Endothelial cell of umbilical vein (primary cell): ENCODE results near the gene USP7. TPM values are rescaled to one million over a fixed set of nuclear protein-coding genes. Genes with fewer than 3 reads are reported as not detected.

Source experiments
- BruUV-seq: library from RNA; stranded (reverse); fragments of 400-500 nt; replicated peaks from 2 replicates; lab custom pipeline; 2021; lab: Mats Ljungman, UMichigan
- CTCF ChIA-PET: fragments of 300-600, 350-600 bp; sonication (Branson Sonifier 250); formaldehyde crosslinking; loops from one replicate; lab custom pipeline; 2021; ENCODE audit warnings: antibody characterized with exemption, inconsistent platforms; lab: Charles Lee
- POLR2A ChIA-PET: fragments of 300-600, 350-600 bp; sonication (Branson Sonifier 250); formaldehyde crosslinking; loops from one replicate; lab custom pipeline; 2021; ENCODE audit warnings: antibody characterized with exemption, inconsistent platforms; lab: Charles Lee
- DNase-seq: peaks from one replicate; pipeline ENCODE4 v3.0.0-alpha.2; 2011; ENCODE audit warnings: low read depth, low spot score
- FAIRE-seq: peaks from 2 replicates; lab custom pipeline; 2011; peaks lifted over from hg19 to GRCh38; lab: Jason Lieb, UNC
- H2AFZ ChIP-seq: 2 replicates; pipeline ENCODE4 v1.6.0; 2012; ENCODE audit warnings: low read depth, low read length, control low read depth, inconsistent platforms
- H3K27ac ChIP-seq: 2 replicates; pipeline ENCODE4 v1.5.1; 2011; ENCODE audit warnings: low read depth, mild to moderate bottlenecking, control low read depth, low read length, moderate library complexity; ENCODE audit not compliant: insufficient read depth
- H3K27me3 ChIP-seq, 2 experiments: 2 replicates each; pipeline versions ENCODE4 v1.6.0 to v1.6.1; 2011; ENCODE audit warnings: low read length in 2 of 2, mixed read lengths in 1 of 2; ENCODE audit not compliant: control insufficient read depth in 2 of 2, insufficient read depth in 2 of 2
- H3K36me3 ChIP-seq, 2 experiments: 2 replicates in 1 of 2; 3 replicates in 1 of 2; pipeline ENCODE4 v1.5.1; 2011; ENCODE audit warnings: low read length in 2 of 2, mild to moderate bottlenecking in 1 of 2, moderate library complexity in 1 of 2; ENCODE audit not compliant: control insufficient read depth in 2 of 2, insufficient read depth in 2 of 2; ENCODE audit errors: extremely low read depth in 1 of 2
- H3K4me1 ChIP-seq: 3 replicates; pipeline ENCODE4 v1.5.1; 2011; ENCODE audit warnings: mild to moderate bottlenecking, low read length; ENCODE audit not compliant: control insufficient read depth, insufficient read depth; ENCODE audit errors: extremely low read depth
- H3K4me2 ChIP-seq: 2 replicates; pipeline ENCODE4 v1.6.1; 2011; ENCODE audit warnings: low read length, control low read depth, mixed read lengths; ENCODE audit not compliant: insufficient read depth
- H3K4me3 ChIP-seq, 3 experiments: fragments of 200-600 bp in 1 of 3; sonication (generic), shearing (Covaris generic) in 1 of 3; replicated peaks in 1 of 3; 2 replicates each; pipeline ENCODE4 v1.5.1; 2011 to 2016; ENCODE audit warnings: control low read depth in 3 of 3, low read length in 3 of 3, mild to moderate bottlenecking in 2 of 3, inconsistent platforms in 1 of 3, low read depth in 1 of 3, moderate library complexity in 1 of 3; ENCODE audit not compliant: insufficient read depth in 1 of 3
- H3K79me2 ChIP-seq: 2 replicates; pipeline ENCODE4 v1.6.0; 2012; ENCODE audit warnings: low read length, inconsistent platforms; ENCODE audit not compliant: control insufficient read depth, insufficient read depth
- H3K9ac ChIP-seq: replicated peaks from 2 replicates; pipeline ENCODE3; 2011; ENCODE audit warnings: low read length, control low read depth; ENCODE audit not compliant: insufficient read depth; ENCODE audit errors: extremely low read depth
- H3K9me1 ChIP-seq: replicated peaks from 3 replicates; pipeline ENCODE4 v1.6.0; 2011; ENCODE audit warnings: mild to moderate bottlenecking, low read length; ENCODE audit not compliant: control insufficient read depth, insufficient read depth; ENCODE audit errors: extremely low read depth
- H3K9me3 ChIP-seq: replicated peaks from 2 replicates; pipeline ENCODE4 v1.5.1; 2012; ENCODE audit warnings: low read length, inconsistent platforms; ENCODE audit not compliant: control insufficient read depth, insufficient read depth
- H4K20me1 ChIP-seq: replicated peaks from 2 replicates; pipeline ENCODE3; 2011; ENCODE audit warnings: mild to moderate bottlenecking, low read length; ENCODE audit not compliant: control insufficient read depth, insufficient read depth; ENCODE audit errors: extremely low read depth
- EZH2 ChIP-seq: IDR thresholded peaks from 2 replicates; pipeline ENCODE4 v1.6.1; 2012; ENCODE audit warnings: borderline replicate concordance, low read depth, mild to moderate bottlenecking, moderate library complexity, low read length, inconsistent platforms; ENCODE audit not compliant: severe bottlenecking
- FOS ChIP-seq: IDR thresholded peaks from 2 replicates; pipeline ENCODE4 v1.6.1; 2011; ENCODE audit warnings: mild to moderate bottlenecking, low read length, moderate library complexity, borderline replicate concordance; ENCODE audit not compliant: insufficient read depth
- GATA2 ChIP-seq: IDR thresholded peaks from 2 replicates; pipeline ENCODE4 v1.7.0; 2011; ENCODE audit warnings: low read depth, mild to moderate bottlenecking, moderate library complexity, mixed read lengths, low read length; ENCODE audit not compliant: insufficient read length, insufficient read depth
- JUN ChIP-seq: IDR thresholded peaks from 2 replicates; pipeline ENCODE4 v1.6.1; 2011; ENCODE audit warnings: borderline replicate concordance, low read depth; ENCODE audit not compliant: insufficient read length, insufficient read depth
- MYC ChIP-seq: IDR thresholded peaks from one replicate; pipeline ENCODE4 v1.6.1; 2011; ENCODE audit warnings: mild to moderate bottlenecking, low read depth, low read length
- POLR2A ChIP-seq: IDR thresholded peaks from 2 replicates; pipeline ENCODE4 v1.6.1; 2012; ENCODE audit warnings: low read depth, mild to moderate bottlenecking, control low read depth, low read length
- POLR2AphosphoS5 ChIP-seq: IDR thresholded peaks from 2 replicates; pipeline ENCODE4 v1.6.1; 2012; ENCODE audit warnings: low read depth, mild to moderate bottlenecking, control low read depth, low read length, moderate library complexity; ENCODE audit not compliant: insufficient read depth
- dilution Hi-C: fragments of 300-500 bp; cut with MboI; formaldehyde crosslinking; loops from one replicate; pipeline ENCODE4 v1.15.0; 2019; ENCODE audit warnings: low sequenced_read_pairs; ENCODE audit not compliant: extremely low pct_ligation_motif_present
- intact Hi-C: fragments of 100-400 bp; cut with micrococcal nuclease; formaldehyde crosslinking; loops from one replicate; pipeline ENCODE4 v1.10.0; 2022
- polyA plus RNA-seq, 4 experiments: library from polyadenylated mRNA; depleted of rRNA in 3 of 4; stranded (reverse) in 3 of 4; unstranded in 1 of 4; fragments of >200 nt; gene quantifications; 2 replicates each; pipeline versions ENCODE4 v1.2.1 to v1.2.3, GENCODE V29; 2011 to 2012; ENCODE audit warnings: missing spikeins in 1 of 4
- total RNA-seq: library from RNA; stranded (reverse); gene quantifications from 2 replicates; pipeline ENCODE4 v1.2.3, GENCODE V29; 2021
- TF ChIP-seq, protein P1 (sequence below), 2 donors: IDR thresholded peaks; 1 replicate in 1 of 2; 2 replicates in 1 of 2; pipeline ENCODE4 v1.5.1; 2011; ENCODE audit warnings: low read length in 2 of 2, mild to moderate bottlenecking in 2 of 2, moderate library complexity in 2 of 2, control low read depth in 1 of 2, inconsistent platforms in 1 of 2, low read depth in 1 of 2; ENCODE audit not compliant: insufficient read depth in 1 of 2; ENCODE audit errors: extremely low read depth in 1 of 2
- TF ChIP-seq, protein P2 (sequence below): IDR thresholded peaks from 2 replicates; pipeline ENCODE4 v1.6.1; 2011; ENCODE audit not compliant: insufficient read depth, insufficient read length

Gene USP7
- total and polyA plus RNA-seq, 2 donors (not counting 3 experiments of a cell fraction or from before 2014, with no cell fraction given), result 17.7 to 130 TPM

DNA sequence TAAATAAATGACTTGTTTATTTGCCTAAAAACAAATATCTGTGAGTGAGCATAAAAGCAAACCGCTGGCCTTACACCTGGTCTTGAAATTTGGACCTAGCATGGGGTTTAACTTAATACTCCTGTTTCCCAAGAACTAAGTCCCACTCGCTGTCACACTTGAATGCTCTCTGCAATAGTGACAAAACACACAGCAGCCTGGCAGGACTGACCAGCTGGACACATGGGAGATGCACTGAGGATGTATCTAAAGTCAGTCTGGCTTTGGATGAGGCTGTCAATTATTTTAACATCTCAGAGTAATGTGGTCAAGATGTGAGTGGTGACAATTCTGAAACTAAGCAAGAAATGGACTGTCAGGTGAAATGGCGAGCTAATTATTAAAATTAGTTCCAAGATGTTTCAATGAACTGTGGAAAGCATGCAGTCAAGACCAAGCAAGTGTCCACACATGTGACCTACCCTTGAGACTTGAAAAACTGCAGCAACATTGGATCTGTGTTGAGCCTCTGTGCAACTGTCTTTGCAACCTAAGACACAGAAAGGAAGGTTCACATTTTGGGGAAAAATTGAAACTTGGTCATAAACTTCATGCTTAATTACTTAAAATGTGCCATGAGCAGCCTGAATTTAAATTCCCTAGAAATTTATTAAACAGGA is 64.9 kb downstream of the USP7 start:
- FAIRE-seq (no peak), DNase-seq (no peak)
- H3K4me2 ChIP-seq, result no peak overlapping the region
- no TSS peak for BruUV-seq
- CTCF ChIA-PET, result interaction anchor here (2.0 to 7.3 kb wide), 2 partner anchors 19 to 110 kb away, joined by 8 to 32 read pairs; no protein-coding TSS in a partner anchor
- H3K4me3 ChIP-seq, result no peak overlapping the region
- H3K36me3 ChIP-seq, result peaks cover 54 to 56% of the 10 kb centered on the region in 2 experiments
- intact Hi-C loops, result no loop called here
- no peak for TF ChIP-seq JUN
- TF ChIP-seq, protein P1, sequence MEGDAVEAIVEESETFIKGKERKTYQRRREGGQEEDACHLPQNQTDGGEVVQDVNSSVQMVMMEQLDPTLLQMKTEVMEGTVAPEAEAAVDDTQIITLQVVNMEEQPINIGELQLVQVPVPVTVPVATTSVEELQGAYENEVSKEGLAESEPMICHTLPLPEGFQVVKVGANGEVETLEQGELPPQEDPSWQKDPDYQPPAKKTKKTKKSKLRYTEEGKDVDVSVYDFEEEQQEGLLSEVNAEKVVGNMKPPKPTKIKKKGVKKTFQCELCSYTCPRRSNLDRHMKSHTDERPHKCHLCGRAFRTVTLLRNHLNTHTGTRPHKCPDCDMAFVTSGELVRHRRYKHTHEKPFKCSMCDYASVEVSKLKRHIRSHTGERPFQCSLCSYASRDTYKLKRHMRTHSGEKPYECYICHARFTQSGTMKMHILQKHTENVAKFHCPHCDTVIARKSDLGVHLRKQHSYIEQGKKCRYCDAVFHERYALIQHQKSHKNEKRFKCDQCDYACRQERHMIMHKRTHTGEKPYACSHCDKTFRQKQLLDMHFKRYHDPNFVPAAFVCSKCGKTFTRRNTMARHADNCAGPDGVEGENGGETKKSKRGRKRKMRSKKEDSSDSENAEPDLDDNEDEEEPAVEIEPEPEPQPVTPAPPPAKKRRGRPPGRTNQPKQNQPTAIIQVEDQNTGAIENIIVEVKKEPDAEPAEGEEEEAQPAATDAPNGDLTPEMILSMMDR (IDR thresholded peaks at IDR 0.05; ENCODE audit: extremely low read depth in 1 of 2, insufficient read depth in 1 of 2, low read depth in 1 of 2, low read length in 2 of 2), result no peak
- TF ChIP-seq, protein P2, sequence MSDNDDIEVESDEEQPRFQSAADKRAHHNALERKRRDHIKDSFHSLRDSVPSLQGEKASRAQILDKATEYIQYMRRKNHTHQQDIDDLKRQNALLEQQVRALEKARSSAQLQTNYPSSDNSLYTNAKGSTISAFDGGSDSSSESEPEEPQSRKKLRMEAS, result no peak
- TF ChIP-seq POLR2AphosphoS5, result no peak
- TF ChIP-seq POLR2A, result no peak
- TF ChIP-seq FOS, result no peak
- TF ChIP-seq EZH2, result no peak
- no peak for TF ChIP-seq MYC
- no peak for TF ChIP-seq GATA2
- H3K9ac ChIP-seq, result no peak overlapping the region
- no peaks in the 10 kb centered on the region for H3K4me1 ChIP-seq
- H3K27ac ChIP-seq, result no peak overlapping the region
- POLR2A ChIA-PET, result no interaction called here
- H3K9me3 ChIP-seq, result no peaks in the 10 kb centered on the region
- H2AFZ ChIP-seq, result no peak overlapping the region
- dilution Hi-C loops, result no loop called here
- no peaks in the 10 kb centered on the region for H3K9me1 ChIP-seq
- H3K79me2 ChIP-seq, result peaks cover 3% of the 10 kb centered on the region
- no peaks in the 10 kb centered on the region for H4K20me1 ChIP-seq
- H3K27me3 ChIP-seq, result no peaks in the 10 kb centered on the region
